SK-MEL-5 (cell line): ENCODE data around the gene GPC6. TPM values are rescaled to one million over a fixed set of nuclear protein-coding genes. Genes with fewer than 3 reads are reported as not detected.
"Not testable (repeated sequence)": the region's sequence is repeated elsewhere in the genome, so short reads cannot be mapped to it uniquely, and the experiment has no call there.

Source experiments
- DNase-seq: peaks from one replicate; pipeline ENCODE4 v3.0.0-alpha.2; 2016; ENCODE audit warnings: low read depth, low spot score
- in situ Hi-C: cut with HindIII; loops from 2 replicates; pipeline ENCODE4 v1.10.0; 2016; ENCODE audit warnings: low sequenced_read_pairs, high pct_unique_total_duplicates, low pct_unique_long_range_greater_than_20kb
- polyA plus RNA-seq, 2 experiments: library from polyadenylated mRNA; depleted of rRNA; stranded (reverse); fragments of >200 nt; gene quantifications; 2 replicates each; pipeline ENCODE4 v1.2.3, GENCODE V29; 2015
- total RNA-seq: library from RNA; depleted of rRNA; stranded (reverse); fragments of >200 nt; shearing (Covaris generic); gene quantifications from 2 replicates; pipeline ENCODE4 v1.2.3, GENCODE V29; 2014; rRNA removed

The GPC6 gene
- 6.1 and 6.6 TPM in 2 replicates for total RNA-seq
- polyA plus RNA-seq (2015; cell fraction: cytosol; rRNA removed): 4.7 and 8.7 TPM in 2 replicates
- polyA plus RNA-seq (2015; cell fraction: nucleus; rRNA removed): 1.8 and 4.3 TPM in 2 replicates

DNA sequence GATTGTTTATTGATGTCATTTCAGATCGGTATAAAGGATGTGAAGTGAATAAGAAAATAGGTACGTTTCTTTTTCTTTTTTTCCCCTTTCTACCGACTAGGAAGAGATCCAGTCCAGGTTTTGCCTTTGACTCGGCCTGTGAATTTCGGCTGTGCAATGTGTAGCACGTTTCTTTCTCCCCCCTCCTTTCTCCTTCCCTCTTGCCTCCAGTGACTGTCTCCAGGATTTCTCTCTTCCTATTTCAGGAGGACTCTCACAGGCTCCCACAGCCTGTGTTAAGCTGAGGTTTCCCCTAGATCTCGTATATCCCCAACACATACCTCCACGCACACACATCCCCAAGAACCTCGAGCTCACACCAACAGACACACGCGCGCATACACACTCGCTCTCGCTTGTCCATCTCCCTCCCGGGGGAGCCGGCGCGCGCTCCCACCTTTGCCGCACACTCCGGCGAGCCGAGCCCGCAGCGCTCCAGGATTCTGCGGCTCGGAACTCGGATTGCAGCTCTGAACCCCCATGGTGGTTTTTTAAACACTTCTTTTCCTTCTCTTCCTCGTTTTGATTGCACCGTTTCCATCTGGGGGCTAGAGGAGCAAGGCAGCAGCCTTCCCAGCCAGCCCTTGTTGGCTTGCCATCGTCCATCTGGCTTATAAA lies at the start of gene GPC6:
TSS of gene GPC6 (plus strand) at position 185 of the 657 bp plus-strand sequence.
- in situ Hi-C loops: no loop called here
- peak; percentile 76 for DNase-seq

GRCh38 chr13:93180356-93180969 lies 46.1 kb upstream of the GPC6 start:
- in situ Hi-C loops: no loop called here
- no peak for DNase-seq

GRCh38 chr13:93182406-93182805 lies 44.2 kb upstream of the GPC6 start:
- in situ Hi-C loops: no loop called here
- DNase-seq: no peak

DNA sequence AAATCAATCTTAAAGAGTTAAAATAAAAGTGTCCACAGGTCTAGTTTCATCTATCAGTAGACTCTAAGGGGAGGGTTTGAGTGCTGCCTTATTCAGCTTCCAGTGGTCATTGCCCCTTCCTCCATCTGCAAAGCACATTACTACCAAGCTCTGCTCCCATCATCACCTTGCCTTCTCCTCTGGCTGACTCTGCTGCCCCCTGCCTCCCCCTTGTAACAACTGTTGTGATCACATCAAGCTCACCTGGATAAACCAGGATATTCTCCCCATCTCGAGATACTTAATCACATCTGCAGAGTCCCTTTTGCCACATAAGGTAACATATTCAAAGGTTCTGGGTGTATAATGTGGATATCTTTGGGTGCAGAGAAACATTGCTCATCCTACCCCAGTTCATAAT lies 43.3 kb upstream of the GPC6 start:
- DNase-seq: no peak
- in situ Hi-C loops: no loop called here

DNA sequence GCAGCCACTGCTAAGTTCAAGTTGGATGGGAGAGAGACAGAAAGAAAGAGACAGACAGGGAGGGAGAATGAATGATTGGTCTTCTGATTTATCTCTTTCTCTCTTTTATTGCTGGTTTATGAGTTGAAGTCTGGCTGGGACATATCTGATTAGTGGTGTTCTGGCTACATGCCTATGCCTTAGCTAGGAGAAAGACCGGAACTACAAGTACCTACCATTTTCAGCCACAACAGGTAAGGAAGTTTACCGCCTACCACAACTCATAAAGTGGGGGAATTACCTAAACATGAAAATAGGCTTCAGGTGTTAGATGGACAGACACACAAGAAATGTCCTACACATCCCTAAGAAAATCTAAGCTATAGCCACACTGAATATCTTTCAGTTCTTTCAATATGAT lies 36.6 kb upstream of the GPC6 start:
- in situ Hi-C loops: no loop called here
- no peak for DNase-seq

GRCh38 chr13:93193682-93194081 lies 32.9 kb upstream of the GPC6 start:
- in situ Hi-C loops: no loop called here
- DNase-seq: no peak

- DNase-seq: no peak
- in situ Hi-C loops: no loop called here
These were observed 26.8 kb upstream of the GPC6 start for GRCh38 chr13:93199856-93200255.

- in situ Hi-C loops: no loop called here
These were observed 26.0 kb upstream of the GPC6 start for GRCh38 chr13:93200626-93201025.

DNA sequence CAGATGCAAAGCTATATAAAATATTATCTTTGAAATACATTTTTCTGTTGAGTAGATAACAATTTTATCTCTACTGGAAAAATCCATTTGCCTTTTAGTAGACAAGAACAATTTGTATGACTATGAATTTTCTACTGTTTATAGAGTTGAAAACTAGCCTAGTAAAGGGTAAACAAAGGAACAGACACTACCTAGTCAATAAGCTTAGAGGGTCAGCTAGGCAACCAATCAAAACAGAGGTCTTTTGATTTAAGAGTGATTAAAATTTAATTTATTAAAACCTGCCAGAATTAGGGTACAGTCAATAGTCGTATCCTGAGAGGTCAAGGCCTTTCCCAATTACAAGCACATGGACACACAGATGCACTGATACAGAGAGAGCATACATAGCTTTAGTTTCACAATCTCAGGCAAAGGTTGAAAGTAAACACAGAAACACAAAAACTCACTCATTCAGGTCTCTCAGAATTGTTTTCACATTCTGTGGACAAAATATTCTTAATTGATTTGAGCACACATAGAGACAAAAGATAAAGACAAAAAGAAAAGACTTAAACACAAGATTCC lies 24.5 kb upstream of the GPC6 start:
- DNase-seq: no peak
- in situ Hi-C loops: no loop called here

More at GRCh38 chr13:93200626-93201025, 26.0 kb upstream of the GPC6 start:
- no peak for DNase-seq

- DNase-seq, in situ Hi-C loops: not testable (repeated sequence)
These were observed 19.7 kb upstream of the GPC6 start for GRCh38 chr13:93206778-93207392.

DNA sequence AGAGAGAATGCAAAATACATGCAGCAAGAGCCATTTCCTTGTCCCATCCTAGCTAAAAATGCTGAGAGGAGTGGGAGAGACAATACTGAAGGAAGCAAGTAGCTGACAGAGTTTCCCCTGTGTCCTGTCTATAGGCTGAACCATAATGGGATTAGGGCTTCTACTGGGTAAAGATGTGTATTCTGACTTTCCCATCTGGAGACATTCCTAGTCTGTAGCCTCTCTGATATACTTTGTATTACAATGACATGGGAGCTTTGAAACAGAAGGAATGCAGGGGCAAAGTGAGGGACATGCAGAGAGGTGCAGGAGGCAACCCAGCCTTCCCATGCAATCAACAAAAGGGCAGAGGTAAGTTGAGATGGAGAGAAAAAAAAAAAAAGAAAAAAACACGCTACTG lies 10.5 kb upstream of the GPC6 start:
- in situ Hi-C loops: no loop called here
- no peak for DNase-seq

DNA sequence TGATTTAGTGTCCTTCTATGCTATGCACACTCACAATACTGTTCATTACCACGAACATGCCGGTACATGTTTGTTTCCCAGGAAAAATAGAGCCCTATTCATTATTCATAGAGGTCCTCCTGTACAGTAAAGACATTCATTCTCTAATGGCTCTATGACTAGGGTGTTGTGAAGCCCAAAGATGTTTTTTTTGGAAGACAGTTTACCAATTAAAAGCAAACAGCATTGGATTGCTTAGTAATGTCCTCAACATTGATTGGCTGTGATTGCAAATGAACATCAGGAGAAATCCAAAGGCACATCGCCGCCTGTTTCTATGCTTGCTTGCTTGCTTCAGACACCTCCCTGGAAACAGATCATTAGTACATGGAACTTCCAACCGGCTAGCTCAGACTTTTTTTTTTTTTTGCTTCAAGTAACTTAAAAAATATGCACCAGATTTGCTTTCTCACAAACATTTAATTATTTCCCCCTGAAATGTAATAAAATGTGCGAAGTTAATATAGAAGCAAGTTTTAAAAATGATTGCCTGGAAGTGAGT lies 8.8 kb upstream of the GPC6 start:
- in situ Hi-C loops: no loop called here

DNA sequence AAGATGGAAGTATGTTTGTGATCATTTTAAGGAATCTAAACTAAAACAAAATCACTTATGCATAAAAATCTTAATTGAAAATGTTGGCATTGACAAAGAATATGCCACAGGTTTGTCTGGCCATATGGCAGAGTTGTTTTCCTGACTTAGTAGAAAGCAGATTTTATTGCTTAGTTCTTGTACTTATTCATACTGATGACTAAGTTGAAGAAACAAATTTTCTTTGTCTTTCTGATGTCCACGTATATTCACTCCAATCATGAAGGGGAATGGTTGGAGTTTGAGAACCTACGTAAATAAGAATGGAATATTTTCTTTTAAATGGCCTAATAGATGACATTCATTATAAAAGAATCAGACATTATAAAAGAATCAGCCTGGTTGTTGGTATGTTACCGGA lies 8.0 kb upstream of the GPC6 start:
- no peak for DNase-seq
- in situ Hi-C loops: no loop called here

More for the DNA sequence above, 8.8 kb upstream of the GPC6 start:
- peak; percentile 93 for DNase-seq

GRCh38 chr13:93220073-93220472 lies 6.5 kb upstream of the GPC6 start:
- DNase-seq: peak; percentile 76
- in situ Hi-C loops: no loop called here

DNA sequence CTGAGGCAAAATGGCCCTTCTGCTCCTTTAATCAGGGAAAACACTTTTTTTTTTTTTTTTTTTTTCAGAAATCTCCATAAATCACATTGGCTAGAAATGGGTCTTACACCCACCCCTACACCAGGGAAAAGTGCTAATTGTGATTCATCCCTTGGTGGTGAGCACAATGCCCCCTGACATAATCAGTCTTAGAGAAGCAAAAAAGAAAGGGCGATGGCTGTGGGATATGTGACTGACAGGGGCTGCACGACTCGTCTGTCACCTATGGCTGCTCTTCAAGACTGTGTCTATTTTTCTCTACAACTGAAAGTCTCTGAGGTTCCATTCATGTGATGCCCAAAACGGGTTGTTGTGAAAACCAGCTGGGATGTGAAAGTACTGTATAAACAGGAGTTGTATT lies 3.6 kb upstream of the GPC6 start:
- DNase-seq: peak; percentile 36
- in situ Hi-C loops: no loop called here

GRCh38 chr13:93224535-93224934 lies 2.1 kb upstream of the GPC6 start:
- in situ Hi-C loops: no loop called here
- DNase-seq: no peak

GRCh38 chr13:93225610-93226009 lies 997 bp upstream of the GPC6 start:
- no peak for DNase-seq
- in situ Hi-C loops: no loop called here

DNA sequence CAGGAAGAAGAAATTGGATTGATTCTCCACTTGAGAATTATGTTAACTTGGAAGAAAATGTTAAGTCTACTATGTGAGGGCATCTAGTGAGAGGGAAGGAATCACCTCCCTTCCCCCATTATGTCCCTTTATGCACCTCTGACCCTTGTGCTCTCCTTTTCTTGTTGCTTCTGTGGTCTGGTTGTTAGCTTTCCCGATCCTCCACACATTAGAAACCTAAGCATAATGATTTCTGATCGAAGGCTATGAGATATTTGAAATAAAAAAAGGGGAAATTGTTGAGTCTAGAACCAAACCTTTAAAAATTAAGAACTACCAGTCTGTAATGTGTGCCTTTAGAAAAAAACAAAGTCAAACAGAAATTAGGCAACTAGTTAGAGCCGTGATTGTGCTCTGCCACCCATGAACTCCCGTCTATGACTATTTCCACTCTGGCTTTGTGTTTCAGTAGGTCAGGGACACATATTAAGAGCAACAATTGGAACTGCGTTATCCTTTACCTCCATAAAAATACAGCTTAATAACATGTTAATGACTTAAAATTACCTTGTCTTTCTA lies 463 bp upstream of the GPC6 start:
- in situ Hi-C loops: no loop called here
- DNase-seq: no peak
